KMS-11 (cell line): Measurements from ENCODE around the gene HOXA3.

Experiments used
- H2AFZ ChIP-seq: fragments of 200-600 bp; sonication (generic); 2 replicates; pipeline ENCODE4 v1.6.1; 2016; ENCODE audit warnings: antibody characterized with exemption, mixed run types, low read depth
- H3K27ac ChIP-seq: fragments of 200-600 bp; sonication (generic); 2 replicates; pipeline ENCODE4 v1.6.1; 2016; ENCODE audit warnings: mild to moderate bottlenecking, mixed run types
- H3K27me3 ChIP-seq: fragments of 200-600 bp; sonication (generic); 2 replicates; pipeline ENCODE4 v1.6.1; 2017; ENCODE audit warnings: mild to moderate bottlenecking, low read depth, mixed run types, moderate library complexity; ENCODE audit not compliant: insufficient read depth
- H3K36me3 ChIP-seq: fragments of 200-600 bp; sonication (generic); 2 replicates; pipeline ENCODE4 v1.6.1; 2017; ENCODE audit warnings: mild to moderate bottlenecking, mixed run types; ENCODE audit not compliant: insufficient read depth
- H3K4me1 ChIP-seq: fragments of 200-600 bp; sonication (generic); 2 replicates; pipeline ENCODE4 v1.6.1; 2016; ENCODE audit warnings: mild to moderate bottlenecking, low read depth, mixed run types; ENCODE audit not compliant: poor library complexity, severe bottlenecking
- H3K4me2 ChIP-seq: fragments of 200-600 bp; sonication (generic); 2 replicates; pipeline ENCODE4 v1.7.0; 2016; ENCODE audit warnings: mild to moderate bottlenecking, mixed run types
- H3K4me3 ChIP-seq: fragments of 200-600 bp; sonication (generic); IDR thresholded peaks from 2 replicates; pipeline ENCODE4 v1.6.1; 2017; ENCODE audit warnings: low read depth, low read length, mixed read lengths; ENCODE audit not compliant: insufficient read depth
- H3K79me2 ChIP-seq: fragments of 200-600 bp; sonication (generic); 2 replicates; pipeline ENCODE4 v1.6.1; 2016; ENCODE audit warnings: low read depth, mixed run types; ENCODE audit not compliant: insufficient read depth
- H3K9ac ChIP-seq: fragments of 200-600 bp; sonication (generic); 2 replicates; pipeline ENCODE4 v1.6.1; 2016; ENCODE audit warnings: mild to moderate bottlenecking, mixed run types
- H4K20me1 ChIP-seq: fragments of 200-600 bp; sonication (generic); 2 replicates; pipeline ENCODE4 v1.6.1; 2016; ENCODE audit warnings: mild to moderate bottlenecking, mixed run types; ENCODE audit not compliant: insufficient read depth
- CTCF ChIP-seq: fragments of 200-600 bp; sonication (generic); conservative IDR thresholded peaks from 2 replicates; pipeline ENCODE4 v1.6.1; 2017; ENCODE audit warnings: low read depth, mild to moderate bottlenecking, antibody characterized with exemption, low read length, moderate library complexity, mixed read lengths

Gene HOXA3

GRCh38 chr7:27168265-27168947 lies 16.0 kb upstream of the HOXA3 start:
- Histone ChIP-seq H3K9ac (no peak overlapping the region), H3K27me3 (peaks cover 15% of the 10 kb centered on the region; the same call in 1 of the 2 replicates), H3K79me2 (no peaks in the 10 kb centered on the region), H3K4me3 (no peak overlapping the region), H4K20me1 (no peaks in the 10 kb centered on the region), H3K36me3 (no peaks in the 10 kb centered on the region), H3K27ac (no peak overlapping the region), H2AFZ (no peak overlapping the region), H3K4me2 (no peak overlapping the region), H3K4me1 (peaks cover 17% of the 10 kb centered on the region)
- no peak for TF ChIP-seq CTCF

GRCh38 chr7:27167916-27168264 lies 15.5 kb upstream of the HOXA3 start:
- TF ChIP-seq CTCF: no peak
- H3K27me3 ChIP-seq: peaks cover 15% of the 10 kb centered on the region; the same call in 1 of the 2 replicates
- H3K79me2 ChIP-seq: no peaks in the 10 kb centered on the region
- peaks cover 17% of the 10 kb centered on the region for H3K4me1 ChIP-seq
- H3K9ac ChIP-seq: no peak overlapping the region
- H3K4me2 ChIP-seq: no peak overlapping the region
- no peaks in the 10 kb centered on the region for H3K36me3 ChIP-seq
- H2AFZ ChIP-seq: no peak overlapping the region
- H3K4me3 ChIP-seq: no peak overlapping the region
- H3K27ac ChIP-seq: no peak overlapping the region
- H4K20me1 ChIP-seq: no peaks in the 10 kb centered on the region

GRCh38 chr7:27166531-27167505 lies 14.4 kb upstream of the HOXA3 start:
- Histone ChIP-seq H3K4me2 (no peak overlapping the region), H3K27ac (no peak overlapping the region), H3K9ac (no peak overlapping the region), H4K20me1 (no peaks in the 10 kb centered on the region), H3K79me2 (no peaks in the 10 kb centered on the region), H2AFZ (no peak overlapping the region), H3K36me3 (no peaks in the 10 kb centered on the region), H3K27me3 (peaks cover 9% of the 10 kb centered on the region; the same call in 1 of the 2 replicates), H3K4me3 (no peak overlapping the region), H3K4me1 (peaks cover 11% of the 10 kb centered on the region)
- no peak for TF ChIP-seq CTCF

- Histone ChIP-seq H3K4me3 (no peak overlapping the region), H3K4me1 (peaks cover 3% of the 10 kb centered on the region), H2AFZ (no peak overlapping the region), H3K27me3 (peaks cover 6% of the 10 kb centered on the region; the same call in 1 of the 2 replicates), H3K36me3 (no peaks in the 10 kb centered on the region), H3K27ac (no peak overlapping the region), H3K9ac (no peak overlapping the region), H3K79me2 (no peaks in the 10 kb centered on the region), H4K20me1 (no peaks in the 10 kb centered on the region), H3K4me2 (no peak overlapping the region)
- no peak for TF ChIP-seq CTCF
Observed at GRCh38 chr7:27165996-27166530, 13.7 kb upstream of the HOXA3 start.
